Nephron progenitor cell (in vitro differentiated cells): ENCODE measurements around the gene DCLK2.

Experiments
- DNase-seq: peaks from one replicate; pipeline ENCODE4 v3.0.0; 2021
- H3K27ac Mint-ChIP-seq: 2 replicates; pipeline ENCODE4 v1.8.0; 2021; ENCODE audit warnings: mild to moderate bottlenecking, moderate library complexity, mixed read lengths
- H3K27me3 Mint-ChIP-seq: 2 replicates; pipeline ENCODE4 v1.8.0; 2021; ENCODE audit warnings: mild to moderate bottlenecking, low read depth, mixed read lengths; ENCODE audit not compliant: poor library complexity
- H3K36me3 Mint-ChIP-seq: 2 replicates; pipeline ENCODE4 v1.8.0; 2021; ENCODE audit warnings: low read depth, mixed read lengths
- H3K4me1 Mint-ChIP-seq: 2 replicates; pipeline ENCODE4 v1.8.0; 2021; ENCODE audit warnings: mixed read lengths
- H3K4me3 Mint-ChIP-seq: 2 replicates; pipeline ENCODE4 v1.8.0; 2021; ENCODE audit warnings: mild to moderate bottlenecking, moderate library complexity, mixed read lengths
- H3K9me3 Mint-ChIP-seq: 2 replicates; pipeline ENCODE4 v1.8.0; 2021; ENCODE audit warnings: mild to moderate bottlenecking, moderate library complexity, mixed read lengths
- CTCF ChIP-seq: fragments of 200-600 bp; sonication (generic); IDR thresholded peaks from 2 replicates; pipeline ENCODE4 v1.5.0; 2021; ENCODE audit warnings: antibody characterized with exemption

The DCLK2 gene

GRCh38 chr4:150108691-150109090 is 30.4 kb downstream of the DCLK2 start:
- Mint-ChIP-seq H3K27me3 (peaks cover 4% of the 10 kb centered on the region), H3K4me1 (peaks cover 9% of the 10 kb centered on the region), H3K9me3 (peaks cover 4% of the 10 kb centered on the region), H3K4me3 (no peak overlapping the region), H3K36me3 (no peaks in the 10 kb centered on the region), H3K27ac (no peak overlapping the region)
- no peak for TF ChIP-seq CTCF
- no peak for DNase-seq

GRCh38 chr4:150114641-150115040 is 36.4 kb downstream of the DCLK2 start:
- H3K27ac Mint-ChIP-seq, result no peak overlapping the region
- peaks cover 10% of the 10 kb centered on the region for H3K4me1 Mint-ChIP-seq
- H3K27me3 Mint-ChIP-seq, result no peaks in the 10 kb centered on the region
- no peak for TF ChIP-seq CTCF
- peaks cover 21% of the 10 kb centered on the region for H3K9me3 Mint-ChIP-seq
- peaks cover 18% of the 10 kb centered on the region for H3K36me3 Mint-ChIP-seq
- no peak overlapping the region for H3K4me3 Mint-ChIP-seq
- no peak for DNase-seq

GRCh38 chr4:150115851-150116250 is 37.6 kb downstream of the DCLK2 start:
- Mint-ChIP-seq H3K27ac (no peak overlapping the region), H3K4me1 (peaks cover 10% of the 10 kb centered on the region), H3K36me3 (peaks cover 18% of the 10 kb centered on the region), H3K4me3 (no peak overlapping the region), H3K9me3 (peaks cover 21% of the 10 kb centered on the region), H3K27me3 (no peaks in the 10 kb centered on the region)
- DNase-seq, result no peak
- TF ChIP-seq CTCF, result no peak

GRCh38 chr4:150116506-150116905 is 38.3 kb downstream of the DCLK2 start:
- Mint-ChIP-seq H3K4me3 (no peak overlapping the region), H3K4me1 (peaks cover 10% of the 10 kb centered on the region), H3K9me3 (peaks cover 23% of the 10 kb centered on the region), H3K27ac (peak overlapping the region; percentile 49), H3K36me3 (peaks cover 22% of the 10 kb centered on the region), H3K27me3 (peaks cover 3% of the 10 kb centered on the region)
- DNase-seq, result no peak
- TF ChIP-seq CTCF, result no peak

GRCh38 chr4:150117094-150117493 is 38.8 kb downstream of the DCLK2 start:
- peaks cover 29% of the 10 kb centered on the region for H3K9me3 Mint-ChIP-seq
- no peak overlapping the region for H3K4me3 Mint-ChIP-seq
- TF ChIP-seq CTCF, result no peak
- peak; percentile 3 for DNase-seq
- H3K27ac Mint-ChIP-seq, result no peak overlapping the region
- peaks cover 10% of the 10 kb centered on the region for H3K4me1 Mint-ChIP-seq
- H3K27me3 Mint-ChIP-seq, result peaks cover 4% of the 10 kb centered on the region
- H3K36me3 Mint-ChIP-seq, result peaks cover 24% of the 10 kb centered on the region

- peaks cover 24% of the 10 kb centered on the region for H3K36me3 Mint-ChIP-seq
- peaks cover 10% of the 10 kb centered on the region for H3K4me1 Mint-ChIP-seq
- H3K27me3 Mint-ChIP-seq, result peaks cover 4% of the 10 kb centered on the region
- no peak for DNase-seq
- H3K27ac Mint-ChIP-seq, result no peak overlapping the region
- peaks cover 34% of the 10 kb centered on the region for H3K9me3 Mint-ChIP-seq
- no peak overlapping the region for H3K4me3 Mint-ChIP-seq
- no peak for TF ChIP-seq CTCF
Measured at GRCh38 chr4:150117629-150118028, 39.4 kb downstream of the DCLK2 start.
